ENCODE results near the gene GDPD3. TPM values are rescaled to one million over a fixed set of nuclear protein-coding genes. Genes with fewer than 3 reads are reported as not detected.

GDPD3 gene
- total and polyA plus RNA-seq, 9 of the 15 experiments (the other 6 are each of a cell fraction or from before 2014, with no cell fraction given): 0.47 to 3.9 (median 1.1) TPM

DNA sequence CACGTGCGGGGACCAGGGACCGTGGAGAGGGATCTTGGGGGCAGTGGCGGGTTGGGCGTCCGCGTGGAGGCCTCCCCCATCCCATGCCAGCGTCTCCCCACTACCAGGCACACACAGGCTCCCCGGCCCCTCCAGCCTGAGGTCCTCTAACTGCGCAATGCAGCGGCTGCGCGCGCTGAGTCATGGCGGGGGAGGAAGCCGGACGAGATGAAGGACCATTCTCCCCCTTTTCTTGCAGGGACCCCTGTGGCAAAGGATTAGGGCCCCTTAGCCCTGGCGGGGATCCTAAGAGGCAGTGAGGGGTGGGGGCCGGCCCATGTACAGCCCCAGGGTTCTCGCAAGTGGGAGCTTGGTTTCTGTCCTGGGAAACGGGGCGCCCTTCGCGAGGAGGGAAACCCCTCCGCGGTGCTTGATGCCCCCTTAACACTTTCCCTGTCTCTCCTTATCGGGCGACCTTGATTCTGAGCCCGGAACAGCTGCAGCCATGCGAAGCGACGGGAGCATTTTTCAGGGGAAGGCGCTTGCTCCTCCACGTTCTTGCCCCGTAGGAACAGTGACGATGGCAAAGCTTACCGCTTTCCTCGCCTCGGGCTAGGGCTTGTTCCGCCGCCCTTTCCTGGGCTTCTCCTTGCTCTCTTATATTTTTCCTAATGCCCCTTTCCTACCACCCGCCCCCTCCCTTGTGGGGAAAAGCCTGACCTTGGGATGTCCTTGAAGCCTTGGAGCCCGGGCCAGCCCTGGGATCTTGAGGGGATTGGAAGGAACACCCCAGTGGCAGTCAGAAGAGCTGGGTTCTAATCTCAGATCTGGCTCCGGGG lies 47.2 kb downstream of the GDPD3 start (continued):
- peak; percentile 13; the same call in 1 of the 2 replicates for TF ChIP-seq GTF2A2 (tag; IDR thresholded peaks at IDR 0.05)
- peak in 1 of 2 experiments; percentile 83; a peak in 2 of 4 replicates for TF ChIP-seq HDAC1 (IDR thresholded peaks at IDR 0.05)
- TF ChIP-seq HNRNPLL (IDR thresholded peaks at IDR 0.05; ENCODE audit: low read depth, low read length, poor library complexity, severe bottlenecking): peak; percentile 73
- TF ChIP-seq, protein P1, sequence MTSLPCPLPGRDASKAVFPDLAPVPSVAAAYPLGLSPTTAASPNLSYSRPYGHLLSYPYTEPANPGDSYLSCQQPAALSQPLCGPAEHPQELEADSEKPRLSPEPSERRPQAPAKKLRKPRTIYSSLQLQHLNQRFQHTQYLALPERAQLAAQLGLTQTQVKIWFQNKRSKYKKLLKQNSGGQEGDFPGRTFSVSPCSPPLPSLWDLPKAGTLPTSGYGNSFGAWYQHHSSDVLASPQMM (CRISPR knock-in tag; IDR thresholded peaks at IDR 0.05): no peak
- TF ChIP-seq ZNF77 (CRISPR knock-in tag; IDR thresholded peaks at IDR 0.05): 0 out of 2 replicates have a peak, but pooled peaks have one; percentile 7
- TF ChIP-seq SUPT5H (IDR thresholded peaks at IDR 0.05): peak; percentile 63; the same call in 1 of the 2 replicates
- TF ChIP-seq ZNF740 (CRISPR knock-in tag; IDR thresholded peaks at IDR 0.05): peak; percentile 56; the same call in 1 of the 2 replicates
- TF ChIP-seq ZNF740 (tag; IDR thresholded peaks at IDR 0.05): no peak
- TF ChIP-seq ZNF316 (IDR thresholded peaks at IDR 0.05): peak; percentile 71
- peak; percentile 25 for TF ChIP-seq HDAC2 (IDR thresholded peaks at IDR 0.05)
- TF ChIP-seq COPS2 (conservative IDR thresholded peaks at IDR 0.05): no peak
- TF ChIP-seq TEAD1 (CRISPR knock-in tag; IDR thresholded peaks at IDR 0.05): 0 out of 4 replicates have a peak, but pooled peaks of 1 of the 2 experiments have one; percentile 60
- TF ChIP-seq CTCF (IDR thresholded peaks at IDR 0.05 in 2 of 3, conservative IDR thresholded peaks at IDR 0.05 in 1 of 3; ENCODE audit: insufficient read depth in 2 of 3, low read depth in 1 of 3, low read length in 3 of 3): no peak
- TF ChIP-seq, protein P2, sequence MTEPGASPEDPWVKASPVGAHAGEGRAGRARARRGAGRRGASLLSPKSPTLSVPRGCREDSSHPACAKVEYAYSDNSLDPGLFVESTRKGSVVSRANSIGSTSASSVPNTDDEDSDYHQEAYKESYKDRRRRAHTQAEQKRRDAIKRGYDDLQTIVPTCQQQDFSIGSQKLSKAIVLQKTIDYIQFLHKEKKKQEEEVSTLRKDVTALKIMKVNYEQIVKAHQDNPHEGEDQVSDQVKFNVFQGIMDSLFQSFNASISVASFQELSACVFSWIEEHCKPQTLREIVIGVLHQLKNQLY (CRISPR knock-in tag; conservative IDR thresholded peaks at IDR 0.05): peak in 1 of 2 experiments; percentile 25; a peak in 1 of 4 replicates
- TF ChIP-seq ZBTB7A (IDR thresholded peaks at IDR 0.05; ENCODE audit: borderline replicate concordance, control insufficient read depth, low read depth, low read length): peak; percentile 80
- TF ChIP-seq ETV5 (CRISPR knock-in tag; IDR thresholded peaks at IDR 0.05; ENCODE audit: low read depth): no peak; the same call in none of the 2 replicates
- TF ChIP-seq HNRNPL (IDR thresholded peaks at IDR 0.05; ENCODE audit: low read depth, low read length): peak; percentile 14; the same call in 1 of the 2 replicates
- TF ChIP-seq TAF1 (IDR thresholded peaks at IDR 0.05; ENCODE audit: control insufficient read depth, extremely low read depth, insufficient read depth, low read length, severe bottlenecking): peak; percentile 7
- TF ChIP-seq SMAD2 (IDR thresholded peaks at IDR 0.05; ENCODE audit: low read depth, low read length): no peak
- TF ChIP-seq HNRNPUL1 (IDR thresholded peaks at IDR 0.05; ENCODE audit: low read length): no peak
- 0 out of 2 replicates have a peak, but pooled peaks have one; percentile 8 for TF ChIP-seq BCOR (IDR thresholded peaks at IDR 0.05)

Data from K562 (cell line).